Measurements from ENCODE around the gene POU2F1. TPM values are rescaled to one million over a fixed set of nuclear protein-coding genes. Genes with fewer than 3 reads are reported as not detected.
A peak's percentile ranks its signal among the peaks of the same experiment; 100 is the strongest.

Gene POU2F1
- total and polyA plus RNA-seq, 2 experiments from 2014 or later, result 38.8 to 66.1 TPM

DNA sequence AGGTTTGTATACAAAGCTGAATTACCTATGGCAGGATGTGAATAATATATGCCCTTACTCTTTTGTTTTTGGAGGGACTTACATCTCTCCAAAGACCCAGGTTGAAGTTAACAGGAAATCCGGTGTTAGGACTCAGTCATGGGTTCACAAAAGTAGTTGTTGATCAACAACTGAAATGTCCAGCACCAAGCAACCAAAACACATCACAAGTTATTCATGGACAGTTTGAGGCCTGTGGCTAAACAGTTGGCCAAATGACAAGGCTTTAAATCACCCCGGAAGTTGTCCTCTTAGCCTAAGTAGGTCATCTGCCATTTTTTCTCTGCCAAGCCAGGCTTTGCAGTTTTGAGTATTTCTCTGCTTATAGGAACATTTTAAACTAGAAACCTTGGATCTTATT is 207.7 kb downstream of the POU2F1 start:
- no peak overlapping the region for H3K4me3 ChIP-seq
- Mint-ChIP-seq H3K9me3 (no peaks in the 10 kb centered on the region), H3K4me1 (peaks cover 90% of the 10 kb centered on the region), H3K4me3 (no peak overlapping the region), H3K27ac (peak overlapping the region; percentile 31; the same call in 1 of the 2 replicates), H3K36me3 (ENCODE audit: low read depth) (no peaks in the 10 kb centered on the region), H3K27me3 (ENCODE audit: insufficient read depth, low read depth, poor library complexity) (peaks cover 16% of the 10 kb centered on the region)
- H3K27ac ChIP-seq (ENCODE audit: low read depth), result no peak overlapping the region
- no peak for TF ChIP-seq EZH2phosphoT487 (IDR thresholded peaks at IDR 0.05; ENCODE audit: unreplicated experiment)
- no peak for TF ChIP-seq JUNB (IDR thresholded peaks at IDR 0.05; ENCODE audit: unreplicated experiment)
- H3F3A ChIP-seq (replicated peaks; ENCODE audit: low read depth), result peaks cover 9% of the 10 kb centered on the region; the same call in 1 of the 2 replicates
- no peaks in the 10 kb centered on the region for H3K79me2 ChIP-seq (replicated peaks; ENCODE audit: insufficient read depth)
- H3K4me1 ChIP-seq (ENCODE audit: insufficient read depth), result peaks cover 73% of the 10 kb centered on the region
- H3K4me2 ChIP-seq, result 0 out of 2 replicates have a peak overlapping the region, but pooled peaks have one; percentile 29
- no peaks in the 10 kb centered on the region for H3K27me3 ChIP-seq (ENCODE audit: insufficient read depth)
- H3K9me2 ChIP-seq (ENCODE audit: insufficient read depth), result no peaks in the 10 kb centered on the region
- ATAC-seq (no peak), DNase-seq (ENCODE audit: low spot score) (no peak)
- no peaks in the 10 kb centered on the region for H4K20me1 ChIP-seq (replicated peaks; ENCODE audit: insufficient read depth)
- H2AFZ ChIP-seq, result no peak overlapping the region
- no peaks in the 10 kb centered on the region for H3K36me3 ChIP-seq (ENCODE audit: insufficient read depth)

DNA sequence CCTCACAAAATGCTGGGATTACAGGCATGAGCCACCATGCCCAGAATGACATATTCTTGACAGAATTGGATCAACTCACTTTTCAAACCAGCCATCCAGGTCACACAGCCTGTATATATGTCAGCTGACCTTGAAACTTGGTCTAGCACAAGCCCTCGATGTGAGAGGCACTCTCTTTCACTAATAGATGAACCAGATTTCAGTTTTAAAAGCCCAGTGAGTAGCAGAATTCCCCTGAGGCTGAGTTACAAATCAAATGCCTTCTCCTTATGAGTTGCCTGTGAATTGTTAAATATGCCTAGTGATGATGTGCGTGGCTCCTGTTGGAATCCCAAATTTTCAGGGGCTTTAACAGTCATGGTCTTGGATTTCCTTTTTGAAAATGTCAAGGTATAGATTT is 208.9 kb downstream of the POU2F1 start:
- peak overlapping the region; percentile 5 for H3K4me2 ChIP-seq
- 0 out of 2 replicates have a peak overlapping the region, but pooled peaks have one; percentile 29 for H3K27ac ChIP-seq (ENCODE audit: low read depth)
- H3K27me3 Mint-ChIP-seq (ENCODE audit: insufficient read depth, low read depth, poor library complexity), result peaks cover 12% of the 10 kb centered on the region
- H3K4me3 ChIP-seq, result no peak overlapping the region
- H3K36me3 ChIP-seq (ENCODE audit: insufficient read depth), result no peaks in the 10 kb centered on the region
- peaks cover 78% of the 10 kb centered on the region for H3K4me1 Mint-ChIP-seq
- H3K36me3 Mint-ChIP-seq (ENCODE audit: low read depth), result no peaks in the 10 kb centered on the region
- no peaks in the 10 kb centered on the region; the same call in 1 of the 2 replicates for H3K9me2 ChIP-seq (ENCODE audit: insufficient read depth)
- peaks cover 63% of the 10 kb centered on the region for H3K4me1 ChIP-seq (ENCODE audit: insufficient read depth)
- DNase-seq (ENCODE audit: low spot score) (no peak), ATAC-seq (no peak)
- peaks cover 9% of the 10 kb centered on the region; the same call in 1 of the 2 replicates for H3F3A ChIP-seq (replicated peaks; ENCODE audit: low read depth)
- no peaks in the 10 kb centered on the region for H3K9me3 Mint-ChIP-seq
- peak overlapping the region; percentile 92 for H3K27ac Mint-ChIP-seq
- H3K4me3 Mint-ChIP-seq, result no peak overlapping the region
- no peak overlapping the region for H2AFZ ChIP-seq
- H3K79me2 ChIP-seq (replicated peaks; ENCODE audit: insufficient read depth), result no peaks in the 10 kb centered on the region
- H4K20me1 ChIP-seq (replicated peaks; ENCODE audit: insufficient read depth), result no peaks in the 10 kb centered on the region
- no peaks in the 10 kb centered on the region for H3K27me3 ChIP-seq (ENCODE audit: insufficient read depth)
- TF ChIP-seq EZH2 (IDR thresholded peaks at IDR 0.05; ENCODE audit: low read depth, unreplicated experiment) (no peak), EZH2phosphoT487 (IDR thresholded peaks at IDR 0.05; ENCODE audit: unreplicated experiment) (no peak), NANOG (IDR thresholded peaks at IDR 0.05; ENCODE audit: borderline replicate concordance) (no peak), JUNB (IDR thresholded peaks at IDR 0.05; ENCODE audit: unreplicated experiment) (no peak), ZNF331 (CRISPR knock-in tag; IDR thresholded peaks at IDR 0.05; ENCODE audit: low read depth) (no peak), CREB1 (CRISPR knock-in tag; IDR thresholded peaks at IDR 0.05; ENCODE audit: low read depth) (no peak), ZNF114 (CRISPR knock-in tag; IDR thresholded peaks at IDR 0.05) (no peak), STAT1 (IDR thresholded peaks at IDR 0.05; ENCODE audit: unreplicated experiment) (no peak), POLR2AphosphoS5 (IDR thresholded peaks at IDR 0.05; ENCODE audit: low read depth) (no peak)
- TF ChIP-seq, protein P1, sequence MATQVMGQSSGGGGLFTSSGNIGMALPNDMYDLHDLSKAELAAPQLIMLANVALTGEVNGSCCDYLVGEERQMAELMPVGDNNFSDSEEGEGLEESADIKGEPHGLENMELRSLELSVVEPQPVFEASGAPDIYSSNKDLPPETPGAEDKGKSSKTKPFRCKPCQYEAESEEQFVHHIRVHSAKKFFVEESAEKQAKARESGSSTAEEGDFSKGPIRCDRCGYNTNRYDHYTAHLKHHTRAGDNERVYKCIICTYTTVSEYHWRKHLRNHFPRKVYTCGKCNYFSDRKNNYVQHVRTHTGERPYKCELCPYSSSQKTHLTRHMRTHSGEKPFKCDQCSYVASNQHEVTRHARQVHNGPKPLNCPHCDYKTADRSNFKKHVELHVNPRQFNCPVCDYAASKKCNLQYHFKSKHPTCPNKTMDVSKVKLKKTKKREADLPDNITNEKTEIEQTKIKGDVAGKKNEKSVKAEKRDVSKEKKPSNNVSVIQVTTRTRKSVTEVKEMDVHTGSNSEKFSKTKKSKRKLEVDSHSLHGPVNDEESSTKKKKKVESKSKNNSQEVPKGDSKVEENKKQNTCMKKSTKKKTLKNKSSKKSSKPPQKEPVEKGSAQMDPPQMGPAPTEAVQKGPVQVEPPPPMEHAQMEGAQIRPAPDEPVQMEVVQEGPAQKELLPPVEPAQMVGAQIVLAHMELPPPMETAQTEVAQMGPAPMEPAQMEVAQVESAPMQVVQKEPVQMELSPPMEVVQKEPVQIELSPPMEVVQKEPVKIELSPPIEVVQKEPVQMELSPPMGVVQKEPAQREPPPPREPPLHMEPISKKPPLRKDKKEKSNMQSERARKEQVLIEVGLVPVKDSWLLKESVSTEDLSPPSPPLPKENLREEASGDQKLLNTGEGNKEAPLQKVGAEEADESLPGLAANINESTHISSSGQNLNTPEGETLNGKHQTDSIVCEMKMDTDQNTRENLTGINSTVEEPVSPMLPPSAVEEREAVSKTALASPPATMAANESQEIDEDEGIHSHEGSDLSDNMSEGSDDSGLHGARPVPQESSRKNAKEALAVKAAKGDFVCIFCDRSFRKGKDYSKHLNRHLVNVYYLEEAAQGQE (IDR thresholded peaks at IDR 0.05; ENCODE audit: unreplicated experiment), result no peak
- TF ChIP-seq, protein P2, sequence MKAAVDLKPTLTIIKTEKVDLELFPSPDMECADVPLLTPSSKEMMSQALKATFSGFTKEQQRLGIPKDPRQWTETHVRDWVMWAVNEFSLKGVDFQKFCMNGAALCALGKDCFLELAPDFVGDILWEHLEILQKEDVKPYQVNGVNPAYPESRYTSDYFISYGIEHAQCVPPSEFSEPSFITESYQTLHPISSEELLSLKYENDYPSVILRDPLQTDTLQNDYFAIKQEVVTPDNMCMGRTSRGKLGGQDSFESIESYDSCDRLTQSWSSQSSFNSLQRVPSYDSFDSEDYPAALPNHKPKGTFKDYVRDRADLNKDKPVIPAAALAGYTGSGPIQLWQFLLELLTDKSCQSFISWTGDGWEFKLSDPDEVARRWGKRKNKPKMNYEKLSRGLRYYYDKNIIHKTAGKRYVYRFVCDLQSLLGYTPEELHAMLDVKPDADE (IDR thresholded peaks at IDR 0.05), result no peak
- TF ChIP-seq, protein P3, sequence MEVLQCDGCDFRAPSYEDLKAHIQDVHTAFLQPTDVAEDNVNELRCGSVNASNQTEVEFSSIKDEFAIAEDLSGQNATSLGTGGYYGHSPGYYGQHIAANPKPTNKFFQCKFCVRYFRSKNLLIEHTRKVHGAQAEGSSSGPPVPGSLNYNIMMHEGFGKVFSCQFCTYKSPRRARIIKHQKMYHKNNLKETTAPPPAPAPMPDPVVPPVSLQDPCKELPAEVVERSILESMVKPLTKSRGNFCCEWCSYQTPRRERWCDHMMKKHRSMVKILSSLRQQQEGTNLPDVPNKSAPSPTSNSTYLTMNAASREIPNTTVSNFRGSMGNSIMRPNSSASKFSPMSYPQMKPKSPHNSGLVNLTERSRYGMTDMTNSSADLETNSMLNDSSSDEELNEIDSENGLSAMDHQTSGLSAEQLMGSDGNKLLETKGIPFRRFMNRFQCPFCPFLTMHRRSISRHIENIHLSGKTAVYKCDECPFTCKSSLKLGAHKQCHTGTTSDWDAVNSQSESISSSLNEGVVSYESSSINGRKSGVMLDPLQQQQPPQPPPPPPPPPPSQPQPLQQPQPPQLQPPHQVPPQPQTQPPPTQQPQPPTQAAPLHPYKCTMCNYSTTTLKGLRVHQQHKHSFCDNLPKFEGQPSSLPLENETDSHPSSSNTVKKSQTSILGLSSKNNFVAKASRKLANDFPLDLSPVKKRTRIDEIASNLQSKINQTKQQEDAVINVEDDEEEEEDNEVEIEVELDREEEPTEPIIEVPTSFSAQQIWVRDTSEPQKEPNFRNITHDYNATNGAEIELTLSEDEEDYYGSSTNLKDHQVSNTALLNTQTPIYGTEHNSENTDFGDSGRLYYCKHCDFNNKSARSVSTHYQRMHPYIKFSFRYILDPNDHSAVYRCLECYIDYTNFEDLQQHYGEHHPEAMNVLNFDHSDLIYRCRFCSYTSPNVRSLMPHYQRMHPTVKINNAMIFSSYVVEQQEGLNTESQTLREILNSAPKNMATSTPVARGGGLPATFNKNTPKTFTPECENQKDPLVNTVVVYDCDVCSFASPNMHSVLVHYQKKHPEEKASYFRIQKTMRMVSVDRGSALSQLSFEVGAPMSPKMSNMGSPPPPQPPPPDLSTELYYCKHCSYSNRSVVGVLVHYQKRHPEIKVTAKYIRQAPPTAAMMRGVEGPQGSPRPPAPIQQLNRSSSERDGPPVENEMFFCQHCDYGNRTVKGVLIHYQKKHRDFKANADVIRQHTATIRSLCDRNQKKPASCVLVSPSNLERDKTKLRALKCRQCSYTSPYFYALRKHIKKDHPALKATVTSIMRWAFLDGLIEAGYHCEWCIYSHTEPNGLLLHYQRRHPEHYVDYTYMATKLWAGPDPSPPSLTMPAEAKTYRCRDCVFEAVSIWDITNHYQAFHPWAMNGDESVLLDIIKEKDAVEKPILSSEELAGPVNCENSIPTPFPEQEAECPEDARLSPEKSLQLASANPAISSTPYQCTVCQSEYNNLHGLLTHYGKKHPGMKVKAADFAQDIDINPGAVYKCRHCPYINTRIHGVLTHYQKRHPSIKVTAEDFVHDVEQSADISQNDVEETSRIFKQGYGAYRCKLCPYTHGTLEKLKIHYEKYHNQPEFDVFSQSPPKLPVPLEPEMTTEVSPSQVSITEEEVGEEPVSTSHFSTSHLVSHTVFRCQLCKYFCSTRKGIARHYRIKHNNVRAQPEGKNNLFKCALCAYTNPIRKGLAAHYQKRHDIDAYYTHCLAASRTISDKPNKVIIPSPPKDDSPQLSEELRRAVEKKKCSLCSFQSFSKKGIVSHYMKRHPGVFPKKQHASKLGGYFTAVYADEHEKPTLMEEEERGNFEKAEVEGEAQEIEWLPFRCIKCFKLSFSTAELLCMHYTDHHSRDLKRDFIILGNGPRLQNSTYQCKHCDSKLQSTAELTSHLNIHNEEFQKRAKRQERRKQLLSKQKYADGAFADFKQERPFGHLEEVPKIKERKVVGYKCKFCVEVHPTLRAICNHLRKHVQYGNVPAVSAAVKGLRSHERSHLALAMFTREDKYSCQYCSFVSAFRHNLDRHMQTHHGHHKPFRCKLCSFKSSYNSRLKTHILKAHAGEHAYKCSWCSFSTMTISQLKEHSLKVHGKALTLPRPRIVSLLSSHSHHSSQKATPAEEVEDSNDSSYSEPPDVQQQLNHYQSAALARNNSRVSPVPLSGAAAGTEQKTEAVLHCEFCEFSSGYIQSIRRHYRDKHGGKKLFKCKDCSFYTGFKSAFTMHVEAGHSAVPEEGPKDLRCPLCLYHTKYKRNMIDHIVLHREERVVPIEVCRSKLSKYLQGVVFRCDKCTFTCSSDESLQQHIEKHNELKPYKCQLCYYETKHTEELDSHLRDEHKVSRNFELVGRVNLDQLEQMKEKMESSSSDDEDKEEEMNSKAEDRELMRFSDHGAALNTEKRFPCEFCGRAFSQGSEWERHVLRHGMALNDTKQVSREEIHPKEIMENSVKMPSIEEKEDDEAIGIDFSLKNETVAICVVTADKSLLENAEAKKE (CRISPR knock-in tag; IDR thresholded peaks at IDR 0.05), result no peak
